ENCODE measurements around the gene AK5. TPM values are rescaled to one million over a fixed set of nuclear protein-coding genes. Genes with fewer than 3 reads are reported as not detected.

Gene AK5
- total and polyA plus RNA-seq, 2 of the 13 experiments (the other 11 are each of a cell fraction or from before 2014, with no cell fraction given), result not detected

- intact Hi-C loops (cut with micrococcal nuclease; ENCODE audit: unreplicated experiment), result no loop called here
- DNase-seq (ENCODE audit: low spot score) (no peak), FAIRE-seq (no peak), ATAC-seq (no peak)
- Histone ChIP-seq H3K27ac (ENCODE audit: extremely low read length, insufficient read depth, low read length) (no peak overlapping the region), H4K20me1 (ENCODE audit: insufficient read depth, low read length) (no peaks in the 10 kb centered on the region), H3K36me3 (replicated peaks in 1 of 2; ENCODE audit: control insufficient read depth in 1 of 2, insufficient read depth in 2 of 2, low read length in 2 of 2) (no peaks in the 10 kb centered on the region), H2AFZ (ENCODE audit: low read length) (no peak overlapping the region), H3K27me3 (ENCODE audit: control insufficient read depth in 1 of 2, insufficient read depth in 2 of 2, low read length in 2 of 2) (no peaks in the 10 kb centered on the region), H3K4me2 (ENCODE audit: low read depth, low read length) (no peak overlapping the region), H3K79me2 (ENCODE audit: insufficient read depth, low read length) (no peaks in the 10 kb centered on the region), H3K9ac (ENCODE audit: insufficient read depth, low read depth, low read length) (no peak overlapping the region), H3K9me3 (ENCODE audit: low read length) (no peaks in the 10 kb centered on the region), H3K4me1 (ENCODE audit: insufficient read depth, low read length) (no peaks in the 10 kb centered on the region), H3K4me3 (replicated peaks in 1 of 3; ENCODE audit: insufficient read depth in 1 of 3, low read depth in 2 of 3, low read length in 3 of 3) (no peak overlapping the region)
- in situ Hi-C loops (cut with HindIII; ENCODE audit: extremely low pct_ligation_motif_present, low pct_unique_long_range_greater_than_20kb), result no loop called here
- 46% methylated on average over 3 of the region's 3 CpGs for WGBS (ENCODE audit: low lambda C conversion rate)
- POLR2A ChIA-PET, result no interaction called here
- no peak for TF ChIP-seq ATF1 (CRISPR knock-in tag; IDR thresholded peaks at IDR 0.05)
- TF ChIP-seq HNRNPH1 (optimal IDR thresholded peaks at IDR 0.05; ENCODE audit: low read depth, low read length), result no peak
- no peak for TF ChIP-seq ZFP36L2 (CRISPR knock-in tag; IDR thresholded peaks at IDR 0.05)
- TF ChIP-seq ZBTB38 (CRISPR knock-in tag; IDR thresholded peaks at IDR 0.05), result no peak
- no peak for TF ChIP-seq DR1 (CRISPR knock-in tag; IDR thresholded peaks at IDR 0.05)
- no peak for TF ChIP-seq ZSCAN31 (CRISPR knock-in tag; IDR thresholded peaks at IDR 0.05; ENCODE audit: low read depth)
- no peak for TF ChIP-seq MAFK (conservative IDR thresholded peaks at IDR 0.05 in 1 of 2, IDR thresholded peaks at IDR 0.05 in 1 of 2; ENCODE audit: low read length in 2 of 2)
- no peak for TF ChIP-seq HMGXB4 (CRISPR knock-in tag; IDR thresholded peaks at IDR 0.05; ENCODE audit: borderline replicate concordance in 1 of 2, low read depth in 1 of 2)
- no peak for TF ChIP-seq ZNF44 (CRISPR knock-in tag; IDR thresholded peaks at IDR 0.05)
- no TSS peak for BruUV-seq (replicated peaks)
- CTCF ChIA-PET (ENCODE audit: low intra/inter-chr PET ratio, low total read pairs), result no interaction called here
Observed at GRCh38 chr1:77433934-77434333, 152.1 kb downstream of the AK5 start.
